ENCODE data around the gene CACNA1F. TPM values are rescaled to one million over a fixed set of nuclear protein-coding genes. Genes with fewer than 3 reads are reported as not detected.

CACNA1F gene
- total RNA-seq, 1 donor from 2014 or later, result 0.47 TPM

GRCh38 chrX:49256268-49256995 lies 23.3 kb upstream of the CACNA1F start:
- H3K4me3 Mint-ChIP-seq (ENCODE audit: unreplicated experiment), result no peak overlapping the region
- H3K4me1 Mint-ChIP-seq (ENCODE audit: low read depth, unreplicated experiment), result no peaks in the 10 kb centered on the region
- no peak overlapping the region for H3K27ac Mint-ChIP-seq (ENCODE audit: unreplicated experiment)
- peaks cover 3% of the 10 kb centered on the region for H3K9me3 Mint-ChIP-seq (ENCODE audit: unreplicated experiment)
- no peaks in the 10 kb centered on the region for H3K36me3 Mint-ChIP-seq (ENCODE audit: unreplicated experiment)
- DNase-seq, result no peak
- H3K27me3 Mint-ChIP-seq (ENCODE audit: unreplicated experiment), result peaks cover 6% of the 10 kb centered on the region
- TF ChIP-seq CTCF (IDR thresholded peaks at IDR 0.05; ENCODE audit: partially characterized antibody, unreplicated experiment), result no peak

DNA sequence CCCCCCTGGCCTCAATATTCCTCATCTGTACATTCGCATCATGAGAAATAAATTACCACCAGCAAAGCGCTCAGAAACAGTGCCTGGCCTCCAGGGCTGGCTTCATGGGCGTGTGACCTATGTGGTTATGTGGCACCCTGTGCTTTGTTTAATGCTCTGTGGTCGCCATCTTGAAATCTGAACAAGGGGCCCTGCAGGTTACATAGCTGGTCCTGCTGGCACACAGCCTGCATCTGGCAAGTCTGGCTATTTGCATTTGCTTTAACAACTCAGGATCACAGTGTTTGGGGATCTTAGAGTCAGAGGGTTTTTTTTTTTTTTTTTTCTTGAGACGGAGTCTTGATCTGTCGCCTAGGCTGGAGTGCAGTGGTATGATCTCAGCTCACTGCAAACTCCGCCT lies 21.5 kb upstream of the CACNA1F start:
- DNase-seq, result no peak
- Mint-ChIP-seq H3K4me1 (ENCODE audit: low read depth, unreplicated experiment) (no peaks in the 10 kb centered on the region), H3K4me3 (ENCODE audit: unreplicated experiment) (no peak overlapping the region), H3K27me3 (ENCODE audit: unreplicated experiment) (peaks cover 6% of the 10 kb centered on the region), H3K36me3 (ENCODE audit: unreplicated experiment) (no peaks in the 10 kb centered on the region), H3K9me3 (ENCODE audit: unreplicated experiment) (peaks cover 3% of the 10 kb centered on the region), H3K27ac (ENCODE audit: unreplicated experiment) (no peak overlapping the region)
- no peak for TF ChIP-seq CTCF (IDR thresholded peaks at IDR 0.05; ENCODE audit: partially characterized antibody, unreplicated experiment)

GRCh38 chrX:49251325-49251724 lies 18.2 kb upstream of the CACNA1F start:
- H3K27me3 Mint-ChIP-seq (ENCODE audit: unreplicated experiment), result peaks cover 8% of the 10 kb centered on the region
- no peak overlapping the region for H3K4me3 Mint-ChIP-seq (ENCODE audit: unreplicated experiment)
- DNase-seq, result no peak
- TF ChIP-seq CTCF (IDR thresholded peaks at IDR 0.05; ENCODE audit: partially characterized antibody, unreplicated experiment), result no peak
- H3K36me3 Mint-ChIP-seq (ENCODE audit: unreplicated experiment), result no peaks in the 10 kb centered on the region
- no peak overlapping the region for H3K27ac Mint-ChIP-seq (ENCODE audit: unreplicated experiment)
- H3K4me1 Mint-ChIP-seq (ENCODE audit: low read depth, unreplicated experiment), result no peaks in the 10 kb centered on the region
- H3K9me3 Mint-ChIP-seq (ENCODE audit: unreplicated experiment), result no peaks in the 10 kb centered on the region

DNA sequence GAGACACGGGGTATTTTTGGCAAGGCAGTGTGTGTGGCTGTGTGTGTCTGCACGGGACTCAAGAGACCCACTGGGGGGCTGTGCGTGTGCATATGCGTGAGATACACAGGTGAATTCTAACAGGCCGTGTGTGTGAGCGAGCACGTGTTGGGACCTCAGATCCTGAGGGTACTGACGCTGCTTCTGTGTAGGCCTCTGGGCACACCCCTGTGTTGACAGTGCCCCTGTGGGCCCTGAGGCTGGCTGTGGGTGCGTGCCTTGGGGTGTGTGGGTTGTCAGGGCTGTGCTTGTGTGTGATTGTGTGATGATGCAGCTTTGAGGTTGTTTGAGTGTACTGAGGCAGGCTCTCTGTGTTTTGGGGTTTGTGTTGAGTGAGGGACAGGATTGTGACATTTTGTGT lies 17.4 kb upstream of the CACNA1F start:
- no peak for DNase-seq
- H3K27ac Mint-ChIP-seq (ENCODE audit: unreplicated experiment), result no peak overlapping the region
- H3K4me3 Mint-ChIP-seq (ENCODE audit: unreplicated experiment), result no peak overlapping the region
- no peaks in the 10 kb centered on the region for H3K4me1 Mint-ChIP-seq (ENCODE audit: low read depth, unreplicated experiment)
- H3K27me3 Mint-ChIP-seq (ENCODE audit: unreplicated experiment), result peaks cover 8% of the 10 kb centered on the region
- H3K9me3 Mint-ChIP-seq (ENCODE audit: unreplicated experiment), result no peaks in the 10 kb centered on the region
- TF ChIP-seq CTCF (IDR thresholded peaks at IDR 0.05; ENCODE audit: partially characterized antibody, unreplicated experiment), result no peak
- H3K36me3 Mint-ChIP-seq (ENCODE audit: unreplicated experiment), result no peaks in the 10 kb centered on the region

DNA sequence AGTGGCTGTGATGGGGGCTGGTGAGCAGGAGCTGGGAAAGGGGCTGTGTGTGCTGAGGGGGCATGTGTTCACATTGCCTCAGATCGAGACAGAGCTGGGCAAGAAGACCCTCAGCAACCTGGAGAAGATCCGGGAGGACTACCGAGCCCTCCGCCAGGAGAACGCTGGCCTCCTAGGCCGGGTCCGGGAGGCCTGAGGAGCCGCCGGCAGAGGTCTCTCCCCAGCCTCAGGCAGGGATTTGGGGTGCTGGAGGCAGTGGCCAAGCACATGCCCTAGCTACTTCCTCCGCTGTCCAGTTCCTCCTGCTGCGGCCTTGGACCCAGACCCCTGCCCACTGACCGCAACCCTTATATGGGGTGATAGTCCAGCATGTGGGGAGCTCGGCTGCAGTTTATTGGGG lies 16.9 kb upstream of the CACNA1F start:
- H3K4me1 Mint-ChIP-seq (ENCODE audit: low read depth, unreplicated experiment), result no peaks in the 10 kb centered on the region
- no peak for DNase-seq
- TF ChIP-seq CTCF (IDR thresholded peaks at IDR 0.05; ENCODE audit: partially characterized antibody, unreplicated experiment), result no peak
- no peak overlapping the region for H3K4me3 Mint-ChIP-seq (ENCODE audit: unreplicated experiment)
- no peak overlapping the region for H3K27ac Mint-ChIP-seq (ENCODE audit: unreplicated experiment)
- no peaks in the 10 kb centered on the region for H3K36me3 Mint-ChIP-seq (ENCODE audit: unreplicated experiment)
- no peaks in the 10 kb centered on the region for H3K9me3 Mint-ChIP-seq (ENCODE audit: unreplicated experiment)
- peaks cover 8% of the 10 kb centered on the region for H3K27me3 Mint-ChIP-seq (ENCODE audit: unreplicated experiment)

All from glutamatergic neuron (in vitro differentiated cells).